HG03565 (cell line): ENCODE measurements around the gene ZFAND6.
"Not testable (repeated sequence)": the region's sequence is repeated elsewhere in the genome, so short reads cannot be mapped to it uniquely, and the experiment has no call there.

ENCODE experiments used
- ATAC-seq: cut with Tn5 transposase; IDR thresholded peaks from one replicate; pipeline ENCODE4 v1.9.1; 2021; ENCODE audit warnings: mild to moderate bottlenecking, moderate library complexity; ENCODE audit not compliant: unreplicated experiment

Gene ZFAND6

DNA sequence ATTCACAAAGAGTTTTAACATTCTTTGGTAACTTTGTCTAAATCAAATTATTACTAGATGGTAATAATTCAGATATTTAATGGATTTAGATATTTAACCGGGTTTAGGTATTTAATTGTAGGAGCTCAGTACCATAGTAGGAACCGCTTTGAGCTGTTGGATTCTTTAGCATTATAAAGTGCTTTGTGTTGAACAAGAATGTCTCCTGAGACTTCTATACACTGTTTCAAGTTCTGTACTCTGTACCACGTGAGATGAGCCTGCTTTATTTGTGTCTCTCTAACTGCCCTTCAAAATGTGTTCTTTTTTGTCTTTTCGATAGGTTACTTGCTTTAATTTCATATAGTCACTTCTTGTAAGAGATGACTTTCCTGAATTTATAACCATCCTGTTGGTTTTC, 36.0 kb downstream of the ZFAND6 start:
- no peak for ATAC-seq

DNA sequence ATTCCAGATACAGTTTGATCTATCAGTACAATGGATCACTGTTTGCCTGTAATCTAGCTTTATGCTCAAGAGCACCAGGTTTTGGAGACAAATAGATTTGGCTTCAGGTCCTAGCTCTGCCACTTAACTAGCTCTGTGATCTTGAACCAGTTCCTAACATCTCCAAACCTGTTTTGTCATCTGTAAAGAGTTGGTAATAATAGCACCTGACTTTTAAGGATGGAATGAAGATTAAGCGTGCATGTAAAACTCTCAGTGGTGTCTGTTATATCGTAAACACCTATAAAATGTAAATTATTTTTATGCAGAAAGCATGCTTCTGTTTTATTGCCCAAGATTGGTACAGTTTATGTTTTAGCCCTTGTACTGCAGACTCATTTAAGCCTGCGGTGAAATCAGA, 36.5 kb downstream of the ZFAND6 start:
- ATAC-seq = no peak

DNA sequence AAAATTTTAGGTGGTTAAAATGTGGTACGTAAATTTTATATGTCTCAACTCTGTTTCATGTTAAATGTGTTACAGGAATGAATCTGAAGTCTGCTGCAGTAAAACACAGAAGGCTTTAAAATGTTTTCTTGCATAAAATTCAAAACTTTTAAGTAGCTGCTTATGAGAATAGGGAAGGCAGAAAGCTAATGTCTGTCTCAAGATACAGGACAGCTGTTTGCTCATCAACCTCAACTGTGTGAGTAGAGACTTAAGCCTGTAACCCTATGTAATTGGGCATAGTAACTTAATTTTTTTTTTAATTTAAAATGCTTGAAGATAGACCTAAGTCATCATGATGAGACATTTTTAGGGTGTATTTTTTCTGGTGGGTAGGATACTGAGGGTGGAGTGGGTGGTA, 38.9 kb downstream of the ZFAND6 start:
- ATAC-seq = no peak

DNA sequence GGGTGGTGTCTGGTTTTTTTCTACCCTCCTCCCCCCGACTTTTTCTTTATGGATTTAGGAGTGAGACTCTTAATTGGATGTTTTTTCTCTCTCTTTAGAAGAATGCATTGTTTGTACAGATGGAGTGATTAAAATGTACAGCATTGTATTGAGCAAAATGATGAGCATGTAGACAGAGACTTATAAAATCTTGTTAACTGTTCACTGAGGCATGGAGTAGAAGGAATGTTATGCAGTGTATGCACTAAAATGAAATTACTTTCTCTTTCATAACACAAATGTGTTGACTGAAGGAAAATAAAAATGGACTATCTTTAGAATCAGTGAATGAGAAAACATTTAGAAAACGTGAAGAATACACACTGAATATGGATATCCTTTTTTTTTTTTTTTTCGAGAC, 39.8 kb downstream of the ZFAND6 start:
- ATAC-seq = peak; percentile 20

DNA sequence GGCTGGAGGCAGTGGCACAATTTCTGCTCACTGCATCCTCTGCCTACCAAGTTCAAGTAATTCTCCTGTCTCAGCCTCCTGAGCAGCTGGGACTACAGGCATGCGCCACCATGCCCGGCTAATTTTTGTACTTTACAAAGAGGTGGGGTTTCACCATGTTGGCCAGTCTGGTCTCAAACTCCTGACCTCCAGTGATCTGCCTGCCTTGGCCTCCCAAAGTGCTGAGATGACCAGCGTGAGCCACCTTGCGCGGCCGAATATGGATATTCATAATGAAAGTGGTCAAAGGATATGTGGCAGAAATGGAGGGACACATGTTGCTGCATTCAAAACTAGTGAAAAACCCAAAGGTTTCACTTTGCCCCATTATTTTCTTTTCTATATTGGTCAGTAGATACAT, 40.2 kb downstream of the ZFAND6 start:
- peak; percentile 60 for ATAC-seq

DNA sequence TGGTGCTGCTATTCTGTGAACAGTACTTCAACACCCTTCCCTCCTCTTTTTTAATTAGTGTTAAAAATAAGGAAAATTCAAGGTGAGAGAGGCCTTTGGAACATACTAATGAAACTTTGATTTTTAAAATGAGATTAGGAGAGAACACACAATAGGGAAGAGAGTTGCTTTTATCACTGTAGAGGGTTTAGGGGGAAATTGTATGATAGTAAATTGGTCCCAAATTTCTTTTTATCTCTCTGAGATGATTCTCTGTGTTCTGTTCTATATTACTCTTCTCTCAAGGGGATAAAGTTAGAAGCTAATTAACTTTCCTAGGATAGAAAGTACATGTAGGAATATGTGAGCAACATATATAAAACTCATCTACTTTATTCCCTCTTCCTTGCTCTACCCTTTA, 40.8 kb downstream of the ZFAND6 start:
- no peak for ATAC-seq

DNA sequence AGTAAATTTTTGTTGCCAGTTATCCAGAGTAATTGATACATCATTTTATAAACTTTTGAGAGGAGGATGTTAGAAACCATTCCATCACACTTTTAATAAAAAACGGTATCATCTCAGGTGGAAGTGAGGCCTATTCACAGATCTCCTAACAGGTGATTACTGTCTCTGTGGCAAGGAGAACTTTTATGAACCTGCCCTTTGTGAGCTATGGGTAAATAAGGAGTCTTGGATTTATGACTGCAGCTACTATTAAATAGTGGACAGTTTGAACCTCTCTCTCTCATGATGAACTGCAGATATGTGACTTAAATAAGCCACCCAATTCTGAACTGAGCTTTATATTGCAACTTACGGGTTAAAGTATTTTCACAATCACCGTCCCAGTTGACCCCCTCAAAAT, 45.7 kb downstream of the ZFAND6 start:
- no peak for ATAC-seq

DNA sequence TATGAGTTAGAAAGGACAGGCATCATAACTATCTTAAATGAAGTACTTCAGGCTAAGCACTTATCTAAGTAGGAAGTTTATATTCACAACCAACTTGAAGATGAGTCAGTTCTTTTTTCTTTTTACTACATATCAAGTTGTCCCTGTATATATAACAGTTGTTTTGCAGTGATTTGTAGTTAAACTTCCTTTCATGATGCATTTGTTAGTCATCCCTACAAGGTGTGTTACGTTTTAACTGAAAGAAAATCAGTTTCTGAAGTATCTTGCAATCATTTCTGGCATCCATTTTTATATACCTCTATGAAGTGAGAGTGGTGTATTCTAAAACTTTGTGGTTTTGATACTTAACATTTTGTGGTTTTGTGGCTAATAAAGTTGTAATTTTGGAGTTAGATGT, 46.1 kb downstream of the ZFAND6 start:
- no peak for ATAC-seq

DNA sequence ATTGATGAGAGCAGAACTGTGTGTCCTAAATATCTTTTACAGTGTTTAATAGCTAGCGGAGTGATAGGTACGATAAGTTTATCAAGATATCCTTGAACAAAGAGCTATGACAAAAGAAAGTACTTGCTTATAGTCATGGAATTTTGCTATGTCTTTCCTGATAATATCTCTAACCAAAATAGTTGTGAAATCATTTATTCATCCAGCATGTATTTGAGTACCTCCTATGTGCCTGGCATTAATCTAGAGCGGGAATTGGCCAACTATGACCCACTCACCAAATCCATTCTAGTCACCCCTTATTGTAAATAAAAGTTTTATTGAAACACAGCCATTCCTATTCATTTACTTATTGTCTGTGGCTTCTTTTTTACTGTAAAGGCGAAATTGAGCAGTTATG, 46.6 kb downstream of the ZFAND6 start:
- ATAC-seq = no peak

DNA sequence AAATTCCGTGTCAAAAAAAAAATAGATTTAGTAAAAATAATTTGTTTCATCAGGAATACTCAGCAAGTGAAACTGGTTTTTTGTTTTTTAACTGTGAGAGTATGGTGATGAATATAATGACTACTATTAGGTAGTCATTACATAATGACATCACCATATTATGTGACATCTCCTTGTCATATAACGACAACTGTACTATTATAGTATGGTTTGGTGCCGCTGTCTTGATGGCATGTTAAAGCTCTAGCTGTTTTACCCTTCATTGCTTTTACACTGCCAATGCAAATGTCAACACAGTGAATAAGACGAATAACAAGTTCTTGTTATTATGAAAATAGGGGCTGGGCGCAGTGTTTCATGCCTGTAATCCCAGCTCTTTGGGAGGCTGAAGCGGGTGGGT, 47.7 kb downstream of the ZFAND6 start:
- ATAC-seq = no peak

DNA sequence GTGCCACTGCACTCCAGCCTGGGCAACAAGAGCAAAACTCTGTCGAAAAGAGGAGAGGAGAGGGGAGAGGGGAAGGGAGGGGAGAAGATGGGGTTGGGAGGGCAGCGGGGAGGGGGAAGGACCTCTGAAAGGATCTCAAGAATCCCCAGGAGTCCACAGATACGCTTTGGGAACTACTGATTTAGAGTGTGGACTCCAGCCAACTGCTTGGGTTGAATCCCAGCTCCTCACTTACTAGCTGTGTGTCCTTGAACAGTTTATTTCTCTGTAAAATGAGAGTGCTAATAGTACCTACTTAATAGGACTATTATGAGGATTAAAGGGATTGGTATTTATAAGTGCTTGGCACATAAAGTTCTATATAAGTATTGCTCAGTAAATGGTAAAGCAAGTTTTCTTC, 48.3 kb downstream of the ZFAND6 start:
- ATAC-seq = no peak

DNA sequence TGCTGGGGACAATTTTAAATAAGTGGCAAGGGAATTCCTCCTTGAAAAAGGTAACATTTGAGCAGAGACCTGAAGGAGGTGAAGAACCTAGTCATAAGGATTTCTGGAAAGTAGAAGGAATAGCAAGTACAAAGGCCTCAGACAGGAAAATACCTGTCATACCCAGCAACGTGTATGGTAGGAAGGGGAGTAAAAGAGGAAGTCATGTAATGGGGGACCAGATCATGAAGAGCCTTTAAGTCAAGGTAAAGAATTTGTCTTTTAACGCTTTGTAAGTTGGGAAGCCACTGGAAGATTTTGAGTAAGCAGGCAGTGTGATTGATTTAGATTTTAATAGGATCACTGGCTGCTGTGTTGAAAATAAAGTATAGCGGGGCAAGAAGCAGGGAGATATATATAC, 49.9 kb downstream of the ZFAND6 start:
- no peak for ATAC-seq

DNA sequence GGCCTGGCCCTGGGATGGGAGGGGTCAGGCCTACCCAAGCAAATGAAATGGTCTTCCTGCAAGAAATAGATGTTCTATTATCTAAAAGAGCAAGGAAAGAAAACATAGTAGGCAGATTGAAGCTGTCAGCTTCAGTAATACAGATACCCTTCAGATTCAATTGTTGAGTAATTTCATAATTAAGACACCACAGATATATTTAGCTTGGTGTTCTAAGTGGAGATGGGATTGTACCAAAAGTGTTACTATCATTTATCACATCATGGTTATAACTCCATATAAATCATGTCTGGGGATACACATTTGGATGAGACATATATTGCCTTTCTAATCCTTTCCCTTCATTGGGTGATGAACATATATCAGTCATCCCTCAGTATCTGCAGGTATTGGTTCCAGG, 51.4 kb downstream of the ZFAND6 start:
- no peak for ATAC-seq

DNA sequence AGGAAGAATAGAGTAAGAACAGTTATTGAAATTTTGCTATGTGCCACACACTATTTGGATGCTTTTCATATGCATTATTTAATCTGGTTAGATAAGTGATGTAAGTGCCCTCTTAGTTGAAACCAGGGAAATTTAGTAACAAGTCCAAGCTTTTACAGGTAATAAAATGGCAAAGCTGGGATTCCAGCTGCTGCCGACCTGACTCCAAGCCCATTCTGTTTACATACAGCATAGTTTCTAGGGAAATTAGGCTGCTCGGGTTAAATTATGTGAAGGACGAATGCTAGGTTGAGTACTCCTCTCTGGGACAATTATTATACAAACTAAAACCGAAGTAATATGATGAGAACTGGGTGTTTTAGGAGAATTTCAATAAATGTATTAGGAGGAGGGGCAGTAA, 54.6 kb downstream of the ZFAND6 start:
- no peak for ATAC-seq

DNA sequence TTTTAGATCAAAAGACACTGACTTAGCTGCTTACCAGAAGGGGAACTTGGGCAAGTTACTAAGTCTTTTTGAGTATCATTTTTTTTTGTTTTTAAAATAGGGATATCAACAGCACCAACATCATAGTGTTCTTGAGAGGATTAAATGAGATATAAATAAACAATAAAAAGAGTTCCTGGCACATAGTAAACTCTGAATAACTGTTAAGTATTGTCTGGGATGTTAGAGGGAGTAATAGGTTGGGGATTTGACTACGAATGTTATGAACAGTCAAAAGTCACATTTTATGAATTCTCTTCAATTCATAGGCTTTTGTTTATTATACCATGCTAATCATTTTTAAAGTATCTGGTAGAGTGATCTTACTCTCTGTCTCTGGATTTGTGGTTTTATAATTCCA, 55.5 kb downstream of the ZFAND6 start:
- no peak for ATAC-seq

DNA sequence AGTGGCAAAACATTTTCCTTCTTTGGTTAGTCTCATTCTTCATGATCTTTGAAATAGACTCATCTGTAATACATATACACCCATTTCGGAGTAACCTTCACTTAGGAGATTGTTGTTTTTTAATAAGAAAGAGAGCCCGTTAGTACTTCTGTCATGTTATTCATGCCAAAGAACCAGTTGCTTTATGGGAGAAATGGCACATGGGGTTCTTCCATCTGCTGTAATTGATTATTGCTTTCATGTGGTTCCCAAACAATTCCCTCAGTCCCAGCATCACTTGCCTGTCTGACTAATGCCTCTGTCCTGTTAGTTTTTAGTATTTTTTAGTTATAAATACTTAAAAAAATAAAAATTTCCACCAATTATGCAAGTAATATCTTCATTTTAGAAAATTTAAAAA, 59.5 kb downstream of the ZFAND6 start:
- no peak for ATAC-seq

DNA sequence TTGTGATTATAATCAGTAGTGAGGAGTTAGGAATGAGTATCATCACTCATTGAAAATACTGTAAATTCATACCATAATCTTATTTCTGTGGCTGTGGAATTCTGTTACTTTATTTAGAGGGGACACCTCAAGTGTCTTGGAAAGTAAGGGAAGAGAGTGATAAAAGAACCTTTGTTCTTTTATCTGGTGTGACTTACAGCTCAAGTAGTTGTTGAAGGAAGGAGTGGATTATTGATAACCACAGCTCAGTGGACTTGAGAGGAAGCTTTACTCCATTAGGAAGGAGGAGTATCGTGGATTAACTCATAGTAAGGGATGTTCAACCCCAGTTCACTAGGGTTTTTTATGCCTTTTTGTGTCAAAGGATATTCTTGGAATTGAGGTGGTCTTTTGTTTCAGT, 61.2 kb downstream of the ZFAND6 start:
- no peak for ATAC-seq

DNA sequence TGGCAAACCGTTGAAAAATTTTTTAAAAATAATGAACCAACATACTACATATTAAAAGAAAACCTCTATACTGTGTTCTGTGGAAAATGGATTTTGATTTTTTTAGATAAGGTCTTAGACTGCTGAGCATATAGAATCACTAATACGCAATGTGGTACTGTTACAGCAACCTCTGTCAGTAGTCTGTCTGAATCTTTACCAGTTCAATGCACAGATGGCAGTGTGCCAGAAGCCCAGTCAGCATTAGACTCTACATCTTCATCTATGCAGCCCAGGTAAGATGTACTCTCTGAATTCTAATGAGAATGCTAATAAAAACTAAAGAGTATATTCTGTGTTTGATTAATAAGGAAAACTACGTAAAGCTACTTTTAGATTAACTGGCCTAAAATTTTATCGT, 62.1 kb downstream of the ZFAND6 start:
- no peak for ATAC-seq

DNA sequence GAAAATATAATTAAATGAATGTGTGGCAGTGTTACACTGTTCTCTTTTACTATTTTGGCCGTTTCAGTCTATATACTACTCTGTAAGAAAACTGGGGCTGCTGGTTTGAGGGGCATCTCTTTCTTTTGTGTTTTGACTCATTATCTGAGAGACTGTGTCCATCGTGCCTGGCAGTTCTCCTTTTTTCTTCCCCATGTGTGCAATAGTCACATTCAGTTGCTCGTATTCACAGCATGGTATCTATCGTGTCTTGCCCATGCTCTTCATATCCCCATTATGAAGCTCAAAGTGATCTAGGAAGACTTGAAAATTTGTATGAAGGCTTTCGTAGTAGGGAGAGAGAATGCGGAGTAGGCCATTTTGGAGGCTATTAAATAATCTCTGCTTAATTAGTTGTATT, 63.6 kb downstream of the ZFAND6 start:
- ATAC-seq = no peak

DNA sequence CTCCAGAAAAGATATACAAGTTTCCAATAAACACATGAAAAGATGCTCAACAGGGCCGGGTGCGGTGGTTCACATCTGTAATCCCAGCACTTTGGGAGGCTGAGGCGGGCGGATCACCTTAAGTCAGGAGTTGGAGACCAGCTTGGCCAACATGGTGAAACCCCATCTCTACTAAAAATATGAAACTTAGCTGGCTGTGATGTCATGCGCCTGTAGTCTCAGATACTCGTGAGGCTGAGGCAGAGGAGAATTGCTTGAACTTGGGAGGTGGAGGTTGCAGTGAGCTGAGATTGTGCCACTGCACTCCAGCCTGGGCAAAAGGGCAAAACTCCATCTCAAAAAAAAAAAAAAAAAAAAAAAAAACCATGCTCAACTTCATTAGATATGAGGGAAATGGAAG, 67.8 kb downstream of the ZFAND6 start:
- not testable (repeated sequence) for ATAC-seq

DNA sequence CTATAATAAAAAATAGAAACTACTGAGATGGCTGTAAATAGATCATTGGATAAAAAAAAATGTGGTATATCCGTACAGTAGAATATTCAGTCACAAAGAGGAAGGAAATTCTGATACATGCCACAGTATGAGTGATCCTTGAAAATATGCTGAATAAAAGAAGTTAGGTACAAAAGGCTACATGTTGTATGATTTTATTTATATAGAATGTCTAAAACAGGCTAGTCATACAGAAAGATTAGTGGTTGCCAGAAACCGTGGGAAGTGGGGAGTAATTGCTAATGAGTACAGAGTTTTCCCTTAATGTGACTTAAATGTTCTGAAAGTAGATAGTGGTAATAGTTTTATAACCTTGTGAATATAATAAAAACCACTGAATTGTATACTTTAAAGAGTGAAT, 68.4 kb downstream of the ZFAND6 start:
- ATAC-seq = no peak

DNA sequence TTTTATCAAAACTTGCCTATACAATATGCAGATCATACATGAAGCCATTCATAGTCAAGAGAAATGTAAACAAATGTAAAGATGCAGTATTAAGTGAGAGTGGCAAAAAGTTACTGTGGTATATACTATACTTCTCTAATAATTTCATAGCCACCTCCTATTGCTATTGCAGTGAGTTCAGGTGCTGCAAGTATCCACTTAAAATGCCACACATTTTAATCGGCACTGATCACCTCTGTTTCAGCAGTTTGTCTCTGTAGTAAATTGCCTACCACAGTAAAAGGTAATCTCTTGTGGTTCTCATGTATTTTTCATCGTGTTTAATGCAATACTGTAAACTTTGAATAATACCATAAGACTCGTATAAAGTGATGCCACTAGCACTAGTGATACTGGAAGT, 72.9 kb downstream of the ZFAND6 start:
- ATAC-seq = no peak

DNA sequence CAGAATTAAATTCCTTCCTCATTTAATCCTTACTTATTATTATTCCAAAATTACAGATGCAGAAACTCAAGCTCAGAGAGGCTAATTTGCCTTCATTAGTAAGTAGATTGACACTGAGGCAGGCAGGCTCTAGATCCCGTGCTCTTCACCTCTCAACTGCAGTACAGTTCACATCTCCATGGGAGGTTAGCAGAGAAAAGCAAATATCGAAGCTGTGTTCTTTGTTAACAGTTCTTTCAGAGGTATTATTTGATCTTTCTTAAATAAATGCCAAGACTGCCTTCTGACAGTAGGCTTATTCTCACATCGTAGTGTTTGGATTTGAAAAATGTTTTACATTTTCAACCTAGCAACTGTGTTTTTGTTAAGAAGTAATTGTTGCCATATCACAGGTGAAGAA, 77.4 kb downstream of the ZFAND6 start:
- ATAC-seq = no peak

DNA sequence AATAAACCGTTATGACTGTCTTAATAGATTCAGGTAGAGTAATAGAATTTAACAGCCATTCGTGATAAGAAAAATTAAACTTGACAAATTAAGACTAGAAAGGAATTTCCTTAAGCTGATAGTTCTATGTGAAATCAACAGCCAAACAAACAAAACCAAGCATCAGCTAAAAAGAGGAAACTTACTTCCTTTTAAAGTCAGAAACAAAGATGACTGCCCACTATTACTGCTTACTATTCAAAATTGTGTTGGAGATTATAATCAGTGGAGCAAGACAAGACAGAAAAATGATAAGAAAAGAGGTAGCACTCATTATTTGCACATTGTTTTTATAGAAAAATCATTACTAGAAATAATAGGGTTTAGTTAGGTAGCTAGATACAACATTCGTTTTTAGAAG, 79.5 kb downstream of the ZFAND6 start:
- no peak for ATAC-seq
